Endodermal cell (in vitro differentiated cells): ENCODE measurements around the gene SNAP29. TPM values are rescaled to one million over a fixed set of nuclear protein-coding genes. Genes with fewer than 3 reads are reported as not detected.

Experiments used
- DNase-seq: peaks from one replicate; pipeline ENCODE4 v3.0.0-alpha.2; 2017
- H3K27ac ChIP-seq: 2 replicates; pipeline ENCODE4 v1.5.1; 2013; ENCODE audit warnings: mild to moderate bottlenecking, low read depth, low read length, moderate library complexity
- H3K27me3 ChIP-seq: 2 replicates; pipeline ENCODE4 v1.6.1; 2013; ENCODE audit warnings: mild to moderate bottlenecking, low read length, moderate library complexity; ENCODE audit not compliant: insufficient read depth, control insufficient read depth, poor library complexity, severe bottlenecking
- H3K36me3 ChIP-seq: 2 replicates; pipeline ENCODE4 v1.7.0; 2013; ENCODE audit warnings: mild to moderate bottlenecking, low read length, moderate library complexity; ENCODE audit not compliant: control insufficient read depth, insufficient read depth
- H3K4me1 ChIP-seq: one replicate; pipeline ENCODE4 v1.7.0; 2013; ENCODE audit warnings: low read length; ENCODE audit not compliant: control insufficient read depth, insufficient read depth
- H3K4me3 ChIP-seq: 2 replicates; pipeline ENCODE4 v1.5.1; 2013; ENCODE audit warnings: mild to moderate bottlenecking, low read length, moderate library complexity
- H3K9ac ChIP-seq: 2 replicates; pipeline ENCODE4 v1.6.1; 2013; ENCODE audit warnings: mild to moderate bottlenecking, low read length, moderate library complexity; ENCODE audit not compliant: poor library complexity, severe bottlenecking; ENCODE audit errors: extremely low read depth
- H3K9me3 ChIP-seq: 2 replicates; pipeline ENCODE4 v1.6.1; 2013; ENCODE audit warnings: mild to moderate bottlenecking, low read length, moderate library complexity; ENCODE audit not compliant: control insufficient read depth
- H3K27ac Mint-ChIP-seq: 2 replicates; pipeline ENCODE4 v1.8.0; 2020; ENCODE audit warnings: mixed read lengths
- H3K27me3 Mint-ChIP-seq: 2 replicates; pipeline ENCODE4 v1.8.0; 2021; ENCODE audit warnings: mild to moderate bottlenecking, mixed read lengths; ENCODE audit not compliant: insufficient read depth
- H3K36me3 Mint-ChIP-seq: 2 replicates; pipeline ENCODE4 v1.8.0; 2020; ENCODE audit warnings: low read depth, mixed read lengths
- H3K4me1 Mint-ChIP-seq: 2 replicates; pipeline ENCODE4 v1.8.0; 2020; ENCODE audit warnings: mixed read lengths
- H3K4me3 Mint-ChIP-seq: 2 replicates; pipeline ENCODE4 v1.8.0; 2020; ENCODE audit warnings: mild to moderate bottlenecking, moderate library complexity, mixed read lengths
- H3K9me3 Mint-ChIP-seq: 2 replicates; pipeline ENCODE4 v1.8.0; 2020; ENCODE audit warnings: mild to moderate bottlenecking, mixed read lengths
- CTCF ChIP-seq: fragments of 200-600 bp; sonication (generic); conservative IDR thresholded peaks from 2 replicates; pipeline ENCODE4 v1.5.0; 2021; ENCODE audit warnings: antibody characterized with exemption, mild to moderate bottlenecking
- WGBS, 2 experiments: methylation state at CpG; one replicate each; pipeline versions ENCODE4 v1.1.5 to v1.1.7; 2013; ENCODE audit warnings: missing lambda C conversion rate in 2 of 2, mixed read lengths in 1 of 2; ENCODE audit not compliant: insufficient coverage in 1 of 2, insufficient read length in 1 of 2; 5-methylcytosine and 5-hydroxymethylcytosine counted together
- total RNA-seq, 2 donors: library from RNA; stranded (reverse); fragmentation: NEBNext Ultra II Directional in 1 of 2; extraction: Animal tissue kit (Norgen Biotek cat#: 25700) in 1 of 2; gene quantifications; 2 replicates in 1 of 2; 3 replicates in 1 of 2; pipeline ENCODE4 v1.2.1, GENCODE V29; 2021

Gene SNAP29
- total RNA-seq, 2 donors from 2014 or later, result 16.5 to 21.8 TPM

DNA sequence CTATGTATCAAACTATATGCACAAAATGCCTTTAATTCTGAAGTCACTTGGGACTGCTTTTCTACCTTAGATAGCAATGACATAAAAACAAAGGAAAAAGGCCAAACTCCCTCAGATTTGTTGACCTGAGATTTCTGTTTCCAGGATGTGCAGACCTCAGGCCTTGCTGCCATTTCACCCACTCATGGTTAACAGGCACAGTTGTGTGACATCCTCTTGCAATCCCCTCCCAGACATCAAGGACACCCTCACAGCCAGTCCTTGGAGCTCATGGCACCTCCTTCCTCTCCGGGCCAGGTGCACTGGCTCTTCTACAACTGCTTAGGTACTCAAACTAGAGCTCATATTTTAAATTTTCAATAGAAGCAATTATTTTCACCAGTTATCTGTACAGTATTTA, 47.6 kb upstream of the SNAP29 start:
- peaks cover 62% of the 10 kb centered on the region for H3K36me3 ChIP-seq
- Mint-ChIP-seq H3K9me3 (no peaks in the 10 kb centered on the region), H3K4me3 (no peak overlapping the region), H3K27ac (peak overlapping the region; percentile 49), H3K4me1 (peaks cover under 1% of the 10 kb centered on the region), H3K27me3 (no peaks in the 10 kb centered on the region), H3K36me3 (peaks cover 56% of the 10 kb centered on the region)
- H3K9ac ChIP-seq, result no peak overlapping the region
- no peaks in the 10 kb centered on the region for H3K27me3 ChIP-seq
- no peaks in the 10 kb centered on the region for H3K9me3 ChIP-seq
- no peaks in the 10 kb centered on the region for H3K4me1 ChIP-seq
- WGBS, 2 experiments, result 100% methylated on average over 1 of the region's 1 CpG
- no peak for DNase-seq
- TF ChIP-seq CTCF, result no peak
- H3K4me3 ChIP-seq, result no peak overlapping the region
- no peak overlapping the region for H3K27ac ChIP-seq

- no peak for TF ChIP-seq CTCF
- no peak overlapping the region for H3K4me3 Mint-ChIP-seq
- Histone ChIP-seq H3K36me3 (peaks cover 54% of the 10 kb centered on the region), H3K9me3 (no peaks in the 10 kb centered on the region), H3K4me3 (no peak overlapping the region), H3K27ac (no peak overlapping the region), H3K4me1 (no peaks in the 10 kb centered on the region), H3K9ac (no peak overlapping the region), H3K27me3 (no peaks in the 10 kb centered on the region)
- 89 to 97% methylated on average over 3 of the region's 5 CpGs for WGBS, 2 experiments
- H3K27ac Mint-ChIP-seq, result no peak overlapping the region
- H3K27me3 Mint-ChIP-seq, result no peaks in the 10 kb centered on the region
- H3K4me1 Mint-ChIP-seq, result no peaks in the 10 kb centered on the region
- DNase-seq, result no peak
- peaks cover 55% of the 10 kb centered on the region for H3K36me3 Mint-ChIP-seq
- H3K9me3 Mint-ChIP-seq, result no peaks in the 10 kb centered on the region
Observed at GRCh38 chr22:20811971-20812660, 46.7 kb upstream of the SNAP29 start.

DNA sequence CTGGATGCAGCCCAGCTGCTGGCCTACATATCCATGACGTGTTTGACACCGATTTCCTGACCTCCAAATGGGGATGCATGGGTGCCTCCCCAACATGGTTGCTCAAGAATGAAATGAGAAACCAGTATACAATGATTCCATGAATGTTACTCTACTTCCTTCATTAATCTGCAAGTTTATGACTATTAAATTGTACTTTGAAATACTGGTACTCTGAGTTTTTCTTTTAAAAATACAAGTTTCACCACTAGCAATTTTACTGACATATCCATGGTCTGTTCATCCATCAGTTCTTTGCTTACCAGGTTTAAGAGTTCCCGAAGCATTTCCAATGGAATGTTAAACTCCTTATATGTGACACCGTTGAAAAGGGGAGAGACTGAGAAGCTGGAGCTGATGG, 45.8 kb upstream of the SNAP29 start:
- Histone ChIP-seq H3K27ac (no peak overlapping the region), H3K27me3 (no peaks in the 10 kb centered on the region), H3K36me3 (peaks cover 47% of the 10 kb centered on the region), H3K4me1 (no peaks in the 10 kb centered on the region), H3K9ac (no peak overlapping the region), H3K4me3 (no peak overlapping the region), H3K9me3 (no peaks in the 10 kb centered on the region)
- 92 to 94% methylated on average over 2 to 4 of the region's 4 CpGs for WGBS, 2 experiments
- Mint-ChIP-seq H3K36me3 (peaks cover 48% of the 10 kb centered on the region), H3K27me3 (no peaks in the 10 kb centered on the region), H3K9me3 (no peaks in the 10 kb centered on the region), H3K27ac (no peak overlapping the region), H3K4me1 (no peaks in the 10 kb centered on the region), H3K4me3 (no peak overlapping the region)
- no peak for TF ChIP-seq CTCF
- no peak for DNase-seq
